Nephron (organoid): ENCODE results near the gene SPEG.

ENCODE experiments used
- H3K27ac Mint-ChIP-seq, 3 experiments: 2 replicates each; pipeline ENCODE4 v1.8.0; 2020; ENCODE audit warnings: mixed read lengths in 3 of 3, mild to moderate bottlenecking in 2 of 3, moderate library complexity in 1 of 3
- H3K27me3 Mint-ChIP-seq: 2 replicates; pipeline ENCODE4 v1.8.0; 2021; ENCODE audit warnings: low read depth, mild to moderate bottlenecking, moderate library complexity, mixed read lengths
- H3K36me3 Mint-ChIP-seq: 2 replicates; pipeline ENCODE4 v1.8.0; 2020; ENCODE audit warnings: low read depth, mixed read lengths
- H3K4me1 Mint-ChIP-seq: 2 replicates; pipeline ENCODE4 v1.8.0; 2020; ENCODE audit warnings: mixed read lengths
- H3K4me3 Mint-ChIP-seq, 3 experiments: 2 replicates each; pipeline ENCODE4 v1.8.0; 2020; ENCODE audit warnings: mild to moderate bottlenecking in 3 of 3, mixed read lengths in 3 of 3, moderate library complexity in 2 of 3
- H3K9me3 Mint-ChIP-seq: 2 replicates; pipeline ENCODE4 v1.8.0; 2020; ENCODE audit warnings: mixed read lengths
- TF ChIP-seq, protein P1 (sequence below), 3 experiments: fragments of 200-600 bp; sonication (generic); IDR thresholded peaks; one replicate each; pipeline ENCODE4 v1.5.0; 2021; ENCODE audit warnings: antibody characterized with exemption in 3 of 3; ENCODE audit not compliant: unreplicated experiment in 3 of 3

The SPEG gene

GRCh38 chr2:219485201-219485580 lies 50.5 kb downstream of the SPEG start:
- Mint-ChIP-seq H3K4me1 (peaks cover 12% of the 10 kb centered on the region), H3K36me3 (no peaks in the 10 kb centered on the region), H3K27me3 (peaks cover 58% of the 10 kb centered on the region), H3K4me3 (no peak overlapping the region), H3K9me3 (no peaks in the 10 kb centered on the region), H3K27ac (no peak overlapping the region)
- TF ChIP-seq, protein P1, sequence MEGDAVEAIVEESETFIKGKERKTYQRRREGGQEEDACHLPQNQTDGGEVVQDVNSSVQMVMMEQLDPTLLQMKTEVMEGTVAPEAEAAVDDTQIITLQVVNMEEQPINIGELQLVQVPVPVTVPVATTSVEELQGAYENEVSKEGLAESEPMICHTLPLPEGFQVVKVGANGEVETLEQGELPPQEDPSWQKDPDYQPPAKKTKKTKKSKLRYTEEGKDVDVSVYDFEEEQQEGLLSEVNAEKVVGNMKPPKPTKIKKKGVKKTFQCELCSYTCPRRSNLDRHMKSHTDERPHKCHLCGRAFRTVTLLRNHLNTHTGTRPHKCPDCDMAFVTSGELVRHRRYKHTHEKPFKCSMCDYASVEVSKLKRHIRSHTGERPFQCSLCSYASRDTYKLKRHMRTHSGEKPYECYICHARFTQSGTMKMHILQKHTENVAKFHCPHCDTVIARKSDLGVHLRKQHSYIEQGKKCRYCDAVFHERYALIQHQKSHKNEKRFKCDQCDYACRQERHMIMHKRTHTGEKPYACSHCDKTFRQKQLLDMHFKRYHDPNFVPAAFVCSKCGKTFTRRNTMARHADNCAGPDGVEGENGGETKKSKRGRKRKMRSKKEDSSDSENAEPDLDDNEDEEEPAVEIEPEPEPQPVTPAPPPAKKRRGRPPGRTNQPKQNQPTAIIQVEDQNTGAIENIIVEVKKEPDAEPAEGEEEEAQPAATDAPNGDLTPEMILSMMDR (IDR thresholded peaks at IDR 0.05; ENCODE audit: unreplicated experiment in 3 of 3) = no peak

- peaks cover 55% of the 10 kb centered on the region for H3K27me3 Mint-ChIP-seq
- no peak overlapping the region for H3K27ac Mint-ChIP-seq
- TF ChIP-seq, protein P1 (IDR thresholded peaks at IDR 0.05; ENCODE audit: unreplicated experiment in 3 of 3) = no peak
- H3K36me3 Mint-ChIP-seq = no peaks in the 10 kb centered on the region
- H3K4me1 Mint-ChIP-seq = peaks cover 12% of the 10 kb centered on the region
- no peak overlapping the region for H3K4me3 Mint-ChIP-seq
- no peaks in the 10 kb centered on the region for H3K9me3 Mint-ChIP-seq
Measured at GRCh38 chr2:219486380-219486959, 51.8 kb downstream of the SPEG start.

DNA sequence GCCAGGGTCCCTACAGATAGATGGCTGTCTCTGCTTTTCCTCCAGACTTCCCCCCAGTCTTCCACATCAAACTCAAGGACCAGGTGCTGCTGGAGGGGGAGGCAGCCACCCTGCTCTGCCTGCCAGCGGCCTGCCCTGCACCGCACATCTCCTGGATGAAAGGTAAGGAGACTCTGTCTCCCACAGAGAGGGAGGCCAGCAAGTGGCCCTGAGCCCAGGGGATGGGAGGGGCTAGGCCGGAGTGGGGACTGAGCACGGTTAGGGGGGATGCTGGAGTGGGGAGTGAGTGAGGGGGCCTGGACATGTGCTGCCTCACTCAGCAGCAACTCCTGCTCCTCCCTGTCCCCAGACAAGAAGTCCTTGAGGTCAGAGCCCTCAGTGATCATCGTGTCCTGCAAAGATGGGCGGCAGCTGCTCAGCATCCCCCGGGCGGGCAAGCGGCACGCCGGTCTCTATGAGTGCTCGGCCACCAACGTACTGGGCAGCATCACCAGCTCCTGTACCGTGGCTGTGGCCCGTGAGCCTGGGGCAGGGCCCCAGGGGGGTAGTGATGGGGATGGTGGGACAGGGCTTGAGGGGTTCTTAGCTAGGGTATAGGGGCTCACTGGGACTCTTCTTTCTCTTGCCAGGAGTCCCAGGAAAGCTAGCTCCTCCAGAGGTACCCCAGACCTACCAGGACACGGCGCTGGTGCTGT lies 53.7 kb downstream of the SPEG start:
- Mint-ChIP-seq H3K9me3 (no peaks in the 10 kb centered on the region), H3K27ac (no peak overlapping the region), H3K36me3 (no peaks in the 10 kb centered on the region), H3K4me3 (no peak overlapping the region), H3K4me1 (peaks cover 12% of the 10 kb centered on the region), H3K27me3 (peaks cover 53% of the 10 kb centered on the region)
- TF ChIP-seq, protein P1 (IDR thresholded peaks at IDR 0.05; ENCODE audit: unreplicated experiment in 3 of 3) = no peak

GRCh38 chr2:219488844-219489194 lies 54.2 kb downstream of the SPEG start:
- Mint-ChIP-seq H3K9me3 (no peaks in the 10 kb centered on the region), H3K27me3 (peaks cover 57% of the 10 kb centered on the region)
- TF ChIP-seq, protein P1 (IDR thresholded peaks at IDR 0.05; ENCODE audit: unreplicated experiment in 3 of 3) = no peak

DNA sequence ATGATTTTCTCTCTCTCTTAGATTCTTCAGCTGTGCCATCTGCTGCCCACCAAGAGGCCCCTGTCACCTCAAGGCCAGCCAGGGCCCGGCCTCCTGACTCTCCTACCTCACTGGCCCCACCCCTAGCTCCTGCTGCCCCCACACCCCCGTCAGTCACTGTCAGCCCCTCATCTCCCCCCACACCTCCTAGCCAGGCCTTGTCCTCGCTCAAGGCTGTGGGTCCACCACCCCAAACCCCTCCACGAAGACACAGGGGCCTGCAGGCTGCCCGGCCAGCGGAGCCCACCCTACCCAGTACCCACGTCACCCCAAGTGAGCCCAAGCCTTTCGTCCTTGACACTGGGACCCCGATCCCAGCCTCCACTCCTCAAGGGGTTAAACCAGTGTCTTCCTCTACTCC lies 54.7 kb downstream of the SPEG start:
- Mint-ChIP-seq H3K9me3 (no peaks in the 10 kb centered on the region), H3K4me1 (peaks cover 12% of the 10 kb centered on the region), H3K36me3 (no peaks in the 10 kb centered on the region), H3K4me3 (no peak overlapping the region), H3K27me3 (peaks cover 56% of the 10 kb centered on the region), H3K27ac (no peak overlapping the region)
- TF ChIP-seq, protein P1 (IDR thresholded peaks at IDR 0.05; ENCODE audit: unreplicated experiment in 3 of 3) = no peak

More at GRCh38 chr2:219488844-219489194, 54.2 kb downstream of the SPEG start:
- peaks cover 12% of the 10 kb centered on the region for H3K4me1 Mint-ChIP-seq
- H3K36me3 Mint-ChIP-seq = no peaks in the 10 kb centered on the region
- H3K4me3 Mint-ChIP-seq = no peak overlapping the region
- H3K27ac Mint-ChIP-seq = no peak overlapping the region

DNA sequence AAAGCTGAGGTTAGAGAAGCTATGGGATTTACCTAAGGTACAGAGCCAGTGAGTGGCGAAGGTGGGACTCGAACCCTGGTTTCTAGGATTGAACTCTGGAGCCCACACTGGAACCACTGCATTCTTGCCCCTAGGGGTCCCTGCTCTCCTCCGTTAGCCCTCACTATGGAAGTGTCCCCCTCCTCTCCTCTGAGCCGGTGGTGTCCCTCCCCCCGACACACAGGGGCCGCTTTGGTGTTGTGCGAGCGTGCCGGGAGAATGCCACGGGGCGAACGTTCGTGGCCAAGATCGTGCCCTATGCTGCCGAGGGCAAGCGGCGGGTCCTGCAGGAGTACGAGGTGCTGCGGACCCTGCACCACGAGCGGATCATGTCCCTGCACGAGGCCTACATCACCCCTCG lies 55.5 kb downstream of the SPEG start:
- Mint-ChIP-seq H3K9me3 (no peaks in the 10 kb centered on the region), H3K4me3 (no peak overlapping the region), H3K4me1 (peaks cover 15% of the 10 kb centered on the region), H3K36me3 (no peaks in the 10 kb centered on the region), H3K27ac (no peak overlapping the region), H3K27me3 (peaks cover 58% of the 10 kb centered on the region)
- TF ChIP-seq, protein P1 (IDR thresholded peaks at IDR 0.05; ENCODE audit: unreplicated experiment in 3 of 3) = no peak
